HG03432 (cell line): Measurements from ENCODE around the gene KCNN3.

Source experiments
- ATAC-seq: cut with Tn5 transposase; IDR thresholded peaks from one replicate; pipeline ENCODE4 v1.9.1; 2021; ENCODE audit warnings: mild to moderate bottlenecking, moderate library complexity; ENCODE audit not compliant: unreplicated experiment

Gene KCNN3

GRCh38 chr1:154735061-154735803, 134.8 kb downstream of the KCNN3 start:
- no peak for ATAC-seq

DNA sequence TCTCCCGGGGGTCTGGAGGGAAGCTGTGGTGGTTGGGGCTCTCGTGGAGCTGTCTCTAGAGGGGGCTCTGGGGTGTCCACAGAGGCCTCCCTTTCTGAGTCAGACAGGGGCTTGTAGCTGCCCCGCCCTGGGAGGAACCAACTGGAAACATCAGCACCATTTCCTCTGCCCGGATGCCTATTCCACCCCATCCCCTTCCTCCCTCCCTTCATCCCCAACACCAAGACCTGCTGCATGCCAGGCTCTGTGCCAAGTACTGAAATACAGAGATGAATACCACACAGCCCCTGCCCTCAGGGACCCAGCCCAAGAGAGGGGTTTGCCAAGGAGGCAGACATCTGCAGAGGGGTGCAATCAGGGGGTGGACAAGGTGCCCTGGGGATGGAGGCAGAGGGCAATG, 136.5 kb downstream of the KCNN3 start:
- ATAC-seq, result no peak

DNA sequence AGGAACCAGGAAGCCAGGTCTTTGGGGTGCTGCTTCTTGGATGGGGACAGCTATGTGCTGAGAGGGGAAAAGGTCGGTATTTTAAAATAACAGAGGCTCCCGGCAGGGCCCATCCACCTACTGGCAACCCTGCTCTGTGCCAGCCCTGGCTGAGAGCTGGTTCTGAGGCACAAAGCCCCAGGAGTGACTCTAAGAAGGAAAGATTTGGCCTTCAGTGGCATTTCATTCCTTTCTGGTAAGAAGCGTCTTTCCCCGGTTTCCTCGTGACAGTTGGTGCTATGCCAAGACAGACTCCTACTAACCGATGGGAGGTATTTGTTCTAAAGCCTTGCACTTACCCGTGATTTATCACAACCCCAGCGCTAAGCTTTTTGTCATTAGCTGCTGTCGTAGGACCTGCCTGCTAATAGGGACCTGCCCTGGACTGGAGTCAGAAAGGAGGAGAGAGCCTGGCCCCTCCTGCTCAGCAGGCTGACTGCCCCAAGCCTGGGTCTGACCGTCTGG, 139.0 kb downstream of the KCNN3 start:
- ATAC-seq, result no peak

DNA sequence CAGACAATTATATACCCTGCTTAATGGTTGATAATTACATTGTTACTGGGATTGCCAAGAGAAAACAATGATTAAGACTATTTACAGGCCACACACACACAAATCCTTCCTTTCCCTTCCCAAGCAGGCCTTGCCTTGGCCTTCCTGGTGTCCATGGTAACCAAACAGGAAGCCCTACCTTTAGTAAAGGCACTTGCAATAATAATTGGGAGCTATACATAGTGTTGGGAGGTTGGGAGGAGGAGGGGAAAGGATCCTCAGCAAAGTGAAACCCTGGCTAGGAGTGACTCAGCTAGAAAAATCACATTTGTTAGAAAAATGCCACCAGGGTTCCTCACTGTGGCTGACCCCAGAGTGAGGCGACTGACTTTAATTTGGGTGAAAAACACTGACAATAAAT, 139.8 kb downstream of the KCNN3 start:
- ATAC-seq, result no peak

GRCh38 chr1:154729577-154729976, 140.5 kb downstream of the KCNN3 start:
- ATAC-seq, result no peak

DNA sequence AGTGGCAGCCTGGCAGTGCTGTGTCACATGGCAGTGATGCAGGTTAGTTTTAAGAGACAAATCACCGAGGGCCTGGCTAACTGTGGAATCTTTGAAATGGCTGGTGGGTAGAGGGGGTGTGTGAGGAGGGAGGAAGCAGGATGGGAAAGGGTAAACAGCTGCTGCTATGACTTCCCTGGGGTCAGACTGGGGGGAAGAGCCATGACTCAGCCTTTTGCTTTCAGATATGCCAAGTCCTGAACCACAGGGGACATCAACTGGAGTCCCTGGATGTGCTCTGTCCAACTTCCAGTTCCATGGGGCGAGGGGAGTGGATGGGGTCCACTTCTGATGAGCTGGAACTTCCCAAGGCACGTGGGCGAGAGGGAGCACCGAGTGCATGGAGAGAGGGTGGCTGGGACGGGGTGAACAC, 141.0 kb downstream of the KCNN3 start:
- no peak for ATAC-seq

DNA sequence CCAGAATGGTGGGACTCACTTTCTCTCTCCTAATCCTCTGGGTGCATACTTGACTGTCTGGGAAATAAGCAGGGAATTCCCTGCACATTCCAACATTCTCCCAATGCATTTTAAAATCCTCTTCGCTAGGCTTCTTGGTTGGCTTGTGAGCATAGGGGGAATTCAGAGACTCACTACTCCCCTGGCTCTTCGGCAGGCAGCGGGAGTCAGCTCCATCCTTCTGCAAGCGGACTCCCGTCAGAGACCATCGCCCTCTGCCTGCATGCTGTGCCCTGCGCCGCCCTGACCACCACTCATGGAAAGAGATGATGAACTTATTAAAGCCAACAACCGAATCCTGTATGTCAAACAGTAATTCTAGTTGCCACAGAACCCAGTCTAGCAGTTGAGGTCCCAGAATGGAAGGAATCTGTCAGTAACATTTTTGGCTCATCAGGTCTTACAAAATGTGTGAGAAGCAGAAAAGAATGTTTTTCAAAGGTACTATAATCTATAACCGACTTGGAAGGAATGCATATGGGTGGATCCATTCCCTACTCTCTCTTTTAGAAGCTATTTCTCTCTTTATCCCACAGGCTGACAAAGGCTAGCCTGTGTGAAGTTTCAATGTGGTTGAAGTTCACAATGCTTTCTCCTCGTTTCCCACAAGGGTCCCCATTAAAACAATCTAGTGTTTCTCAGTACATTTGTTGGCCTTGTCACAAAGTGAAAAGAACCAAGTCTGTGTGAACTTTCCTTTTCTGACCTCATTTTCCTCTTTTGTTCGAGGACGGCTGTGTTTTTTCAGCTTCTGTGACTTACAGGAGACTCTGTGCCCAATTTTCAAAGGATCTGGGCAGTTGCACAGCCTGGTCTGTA, 143.0 kb downstream of the KCNN3 start:
- no peak for ATAC-seq

DNA sequence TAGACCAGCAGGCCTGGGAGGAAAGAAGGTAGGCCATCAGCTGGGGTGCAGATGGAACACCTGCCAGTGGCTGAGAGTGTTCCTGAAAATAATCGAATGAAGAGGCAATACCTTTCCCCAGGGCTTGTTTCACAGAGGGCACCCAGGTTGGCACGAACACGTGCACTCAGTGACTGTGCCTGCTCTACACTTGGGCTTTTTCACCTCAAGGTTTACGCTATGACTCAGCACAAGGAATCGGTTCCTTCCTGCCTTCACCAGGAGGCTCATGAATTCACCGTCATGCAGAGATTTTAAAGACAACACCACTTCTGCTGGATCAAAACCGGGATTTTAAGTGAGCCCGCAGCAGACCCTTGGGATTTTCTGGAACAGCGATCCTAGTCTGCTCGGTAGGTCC, 143.6 kb downstream of the KCNN3 start:
- ATAC-seq, result peak; percentile 51

DNA sequence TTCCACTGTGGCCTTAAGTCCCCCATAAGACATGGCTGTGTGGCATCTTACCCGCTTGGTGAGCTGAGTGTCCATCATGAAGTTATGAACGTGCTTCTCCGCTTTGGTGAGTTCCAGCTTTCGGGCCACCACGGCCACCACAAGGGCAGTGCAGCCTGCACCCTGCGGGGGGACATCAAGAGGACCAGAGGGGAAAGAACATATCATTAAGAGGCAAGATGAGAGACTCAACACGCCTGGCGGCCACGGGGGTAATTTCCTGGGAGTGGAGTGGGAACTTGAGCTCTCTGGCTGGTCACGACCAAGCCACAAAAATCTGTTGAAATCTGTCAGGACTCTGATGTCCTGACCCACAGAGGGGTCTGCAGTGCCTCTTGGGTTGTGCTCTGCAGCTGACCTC, 144.2 kb downstream of the KCNN3 start:
- ATAC-seq, result no peak

DNA sequence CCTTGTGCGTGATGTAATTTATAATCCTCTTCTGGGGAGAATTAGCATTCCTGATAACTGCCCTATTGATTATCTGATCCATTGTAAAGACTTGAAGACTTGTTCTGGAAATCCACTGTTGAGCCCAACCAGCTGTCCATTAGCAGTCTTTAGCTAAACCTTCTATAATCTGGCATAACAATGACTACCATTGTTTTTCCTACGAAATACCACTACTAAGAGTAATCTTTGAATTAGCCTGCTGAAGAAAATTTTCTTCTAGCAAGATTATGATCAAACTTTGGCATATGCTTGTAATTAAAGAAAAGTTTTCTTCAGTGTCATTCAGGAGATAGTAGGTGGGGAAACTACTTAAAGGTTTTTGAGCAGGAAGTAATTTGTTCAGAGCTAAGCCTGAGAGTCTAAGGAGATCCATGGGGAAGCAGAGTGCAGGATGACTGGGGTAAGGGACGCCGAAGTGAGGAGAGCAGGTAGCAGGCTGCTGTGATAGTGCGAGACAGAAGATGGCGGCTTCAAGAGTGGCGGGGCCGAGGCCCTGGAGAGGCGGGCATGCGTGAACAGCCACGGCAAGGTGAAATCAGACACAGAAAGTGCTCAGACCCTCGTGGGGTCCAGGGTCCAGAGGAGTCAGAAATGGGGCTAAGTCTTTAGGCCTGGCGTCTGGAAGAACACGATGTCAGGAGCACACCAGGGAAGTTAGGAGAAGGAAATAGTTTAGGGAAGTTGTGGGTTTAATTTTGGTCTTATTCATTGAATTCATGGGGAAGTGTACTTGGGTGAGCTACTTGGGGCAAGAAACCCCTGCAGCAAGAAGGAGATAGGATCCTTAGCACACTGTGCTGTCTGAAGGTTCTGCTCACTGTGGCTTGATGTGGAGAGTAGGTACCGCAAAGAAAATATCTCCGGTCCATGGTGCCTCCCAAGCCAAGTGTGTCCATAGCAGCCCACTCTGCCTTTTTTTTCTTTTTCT, 149.5 kb downstream of the KCNN3 start:
- no peak for ATAC-seq

- ATAC-seq, result no peak
Measured at GRCh38 chr1:154719586-154720327, 150.3 kb downstream of the KCNN3 start.

GRCh38 chr1:154718566-154718965, 151.5 kb downstream of the KCNN3 start:
- ATAC-seq, result no peak

GRCh38 chr1:154717528-154717924, 152.6 kb downstream of the KCNN3 start:
- no peak for ATAC-seq

- ATAC-seq, result no peak
Measured at GRCh38 chr1:154716614-154717527, 153.2 kb downstream of the KCNN3 start.

DNA sequence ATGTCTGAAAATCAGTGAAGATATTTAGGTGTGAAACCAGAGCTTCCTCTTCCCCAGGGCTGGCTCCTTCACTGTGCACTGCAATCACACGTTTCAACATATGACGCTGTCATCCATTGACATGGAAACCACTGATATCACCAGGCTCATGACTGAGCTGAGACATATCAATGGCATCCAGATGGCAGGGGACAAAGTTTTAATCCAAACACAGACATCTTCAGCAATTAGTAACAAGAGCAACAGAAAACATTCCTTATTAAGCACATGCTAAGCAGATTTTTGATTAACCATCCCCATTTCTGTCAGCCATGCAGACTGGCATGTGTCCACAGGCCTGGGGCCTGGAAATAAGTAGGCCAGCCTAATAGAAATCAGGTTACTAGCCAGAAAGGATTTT, 154.1 kb downstream of the KCNN3 start:
- ATAC-seq, result no peak

- ATAC-seq, result no peak
Measured at GRCh38 chr1:154715385-154715784, 154.7 kb downstream of the KCNN3 start.

- ATAC-seq, result no peak
Measured at GRCh38 chr1:154714638-154715037, 155.4 kb downstream of the KCNN3 start.

- no peak for ATAC-seq
Measured at GRCh38 chr1:154714052-154714623, 155.9 kb downstream of the KCNN3 start.

- ATAC-seq, result no peak
Measured at GRCh38 chr1:154713005-154713404, 157.1 kb downstream of the KCNN3 start.
